ENCODE measurements around the gene ADGRG6.
A peak's percentile ranks its signal among the peaks of the same experiment; 100 is the strongest.
"Not testable (repeated sequence)": the region's sequence is repeated elsewhere in the genome, so short reads cannot be mapped to it uniquely, and the experiment has no call there.

Gene ADGRG6

GRCh38 chr6:142301651-142302391, at the start of gene ADGRG6:
ADGRG6 (plus strand) TSS chr6:142302007; CDS start chr6:142302330, 323 bp downstream.
- peak; percentile 47 for DNase-seq (ENCODE audit: low spot score)

DNA sequence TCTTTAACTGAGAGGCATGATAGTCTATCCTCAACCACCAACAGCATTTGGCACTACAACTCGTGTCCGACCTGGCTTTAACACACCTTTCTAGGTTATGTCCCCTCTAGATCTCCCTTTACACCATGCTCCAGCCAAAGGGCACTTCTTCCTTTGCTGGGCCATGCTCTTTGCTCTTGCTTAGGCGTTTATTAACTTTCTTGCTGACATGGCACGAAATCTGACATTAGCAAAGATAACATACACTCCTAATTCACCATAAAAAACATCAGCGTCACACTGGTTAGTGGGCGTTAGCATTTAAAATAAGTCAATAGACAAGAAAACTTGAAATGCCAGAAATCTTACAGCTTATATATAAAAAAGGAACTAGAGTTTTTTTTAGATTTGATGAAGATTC, 47.3 kb upstream of the ADGRG6 start:
- no peak for DNase-seq (ENCODE audit: low spot score)

- DNase-seq (ENCODE audit: low spot score) = no peak
Measured at GRCh38 chr6:142255785-142256184, 46.0 kb upstream of the ADGRG6 start.

DNA sequence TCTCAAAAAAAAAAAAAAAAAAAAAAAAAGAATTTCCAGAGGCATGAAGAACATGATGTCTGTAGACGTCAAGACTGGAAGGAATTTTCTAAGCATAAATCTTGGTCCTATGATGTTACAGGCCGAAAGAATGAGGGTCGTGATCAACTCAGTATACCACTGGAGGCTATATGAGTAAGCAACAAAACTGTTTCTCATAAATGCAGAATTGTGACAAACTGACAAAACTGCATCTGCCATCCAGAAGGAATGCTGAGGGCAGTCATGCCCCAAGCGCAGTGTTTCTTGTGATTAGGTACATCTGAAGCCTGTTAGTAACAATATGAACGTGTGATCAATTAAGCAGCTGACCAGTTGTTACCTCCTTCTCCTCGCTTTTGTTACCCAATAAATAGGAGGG, 43.5 kb upstream of the ADGRG6 start:
- DNase-seq (ENCODE audit: low spot score) = no peak

DNA sequence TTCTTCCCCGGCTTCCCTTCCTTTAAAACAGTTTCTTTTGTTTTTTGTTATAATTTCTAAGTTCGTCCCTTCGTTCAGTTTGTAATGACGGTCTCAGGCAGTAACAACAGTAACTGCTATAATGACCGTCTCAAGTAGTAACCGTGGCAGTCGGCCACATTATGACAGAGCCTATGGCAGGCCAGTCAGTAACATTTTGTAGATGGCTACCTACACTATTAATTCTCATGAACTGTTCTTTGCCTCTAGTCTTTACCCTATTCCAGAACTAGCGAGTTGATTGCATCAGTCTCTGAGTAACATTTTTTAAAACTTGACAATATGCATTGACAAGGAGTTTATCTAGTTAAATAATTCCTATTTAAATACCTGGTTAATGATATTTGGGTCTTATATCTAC, 43.0 kb upstream of the ADGRG6 start:
- no peak for DNase-seq (ENCODE audit: low spot score)

GRCh38 chr6:142260748-142261147, 41.1 kb upstream of the ADGRG6 start:
- DNase-seq (ENCODE audit: low spot score) = no peak

DNA sequence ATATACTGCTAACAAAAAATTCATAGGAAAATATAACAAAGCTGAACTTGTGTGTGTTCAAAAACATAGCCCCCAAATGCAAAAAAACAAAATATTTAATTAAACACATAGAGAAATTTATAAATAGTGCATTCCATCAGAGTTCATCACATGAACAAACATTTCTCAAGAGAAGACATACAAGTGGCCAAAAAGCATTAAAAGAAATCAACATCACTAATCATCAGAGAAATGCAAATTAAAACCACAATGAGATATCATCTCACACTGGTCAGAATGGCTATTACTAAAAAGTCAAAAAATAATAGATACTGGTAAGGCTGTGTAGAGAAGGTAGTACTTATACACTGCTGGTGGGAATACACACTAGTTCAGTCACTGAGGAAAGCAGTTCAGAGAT, 39.6 kb upstream of the ADGRG6 start:
- DNase-seq (ENCODE audit: low spot score) = no peak

GRCh38 chr6:142265476-142265875, 36.3 kb upstream of the ADGRG6 start:
- DNase-seq (ENCODE audit: low spot score) = no peak

DNA sequence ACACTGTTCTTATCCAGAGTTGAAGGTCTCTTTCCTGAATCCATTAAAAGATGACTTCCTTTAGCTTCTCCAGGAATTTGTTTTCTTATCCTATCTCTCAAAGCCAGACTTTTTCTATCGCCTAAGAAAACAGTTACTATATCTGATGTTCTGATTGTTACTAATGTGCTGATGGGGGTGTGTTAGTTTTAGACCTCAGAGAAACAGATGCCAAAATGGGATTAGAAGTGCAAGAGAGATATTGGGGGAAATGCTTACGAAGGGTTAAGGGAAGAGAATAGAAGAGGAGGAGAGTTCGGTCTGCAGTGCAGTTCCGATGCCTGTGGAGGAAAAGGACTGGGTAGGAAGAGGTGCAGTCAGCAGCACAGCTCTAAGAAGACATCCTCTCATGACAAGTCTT, 35.7 kb upstream of the ADGRG6 start:
- DNase-seq (ENCODE audit: low spot score) = no peak

GRCh38 chr6:142271476-142271875, 30.3 kb upstream of the ADGRG6 start:
- DNase-seq (ENCODE audit: low spot score) = no peak

GRCh38 chr6:142274656-142275055, 27.2 kb upstream of the ADGRG6 start:
- no peak for DNase-seq (ENCODE audit: low spot score)

DNA sequence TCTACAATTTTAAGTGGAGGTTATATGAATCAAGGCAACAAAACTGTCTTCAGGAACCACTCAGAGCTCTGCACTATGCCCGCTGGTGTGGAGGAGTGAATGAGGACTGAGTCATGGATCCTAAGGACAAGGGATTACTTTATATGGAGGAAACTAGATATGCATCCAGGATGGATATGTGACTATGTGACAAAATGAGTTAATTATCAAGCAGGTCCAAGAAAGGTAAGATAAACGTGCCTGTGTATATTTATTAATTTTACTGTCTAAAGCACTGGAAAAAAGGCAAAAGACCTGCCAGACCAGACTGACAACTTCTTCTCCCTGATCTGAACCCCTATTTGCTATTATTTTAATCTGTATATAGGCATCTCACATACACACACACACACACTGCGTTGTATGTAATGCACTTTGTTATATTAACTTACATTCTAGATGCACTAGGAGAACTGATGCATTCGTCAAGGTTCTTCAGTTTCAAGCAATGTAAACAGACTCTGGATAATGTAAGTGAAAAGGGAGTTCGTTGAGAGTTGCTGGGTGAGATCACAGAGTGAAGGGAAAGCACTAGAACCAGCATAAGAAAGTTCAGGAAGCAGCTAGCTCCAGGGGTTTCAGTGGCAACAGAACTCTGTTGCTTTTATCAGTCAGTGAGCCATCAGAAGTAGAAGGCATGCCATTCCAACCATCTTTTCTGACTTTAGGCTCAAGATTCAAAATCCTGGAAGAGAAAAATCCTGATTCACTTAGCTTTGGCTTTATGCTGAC, 26.4 kb upstream of the ADGRG6 start:
- no peak for DNase-seq (ENCODE audit: low spot score)

DNA sequence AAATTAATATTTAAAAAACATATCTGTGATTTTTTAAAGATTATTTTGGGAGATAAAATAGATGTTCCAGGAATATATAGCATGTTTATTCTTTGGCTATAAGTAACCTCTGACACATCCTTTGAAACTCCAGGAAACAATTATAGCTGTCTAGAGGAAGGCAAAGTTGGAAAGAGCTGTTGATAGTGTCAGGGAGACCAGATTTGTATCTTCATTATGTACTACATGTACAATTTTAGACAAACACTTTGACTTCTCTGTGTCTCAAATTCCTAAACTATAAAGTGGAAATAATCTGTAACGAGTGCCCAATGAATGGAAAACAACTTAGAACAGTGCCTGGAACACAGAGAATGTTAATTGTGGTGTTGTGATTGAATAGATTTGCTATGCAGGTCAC, 25.6 kb upstream of the ADGRG6 start:
- DNase-seq (ENCODE audit: low spot score) = no peak

DNA sequence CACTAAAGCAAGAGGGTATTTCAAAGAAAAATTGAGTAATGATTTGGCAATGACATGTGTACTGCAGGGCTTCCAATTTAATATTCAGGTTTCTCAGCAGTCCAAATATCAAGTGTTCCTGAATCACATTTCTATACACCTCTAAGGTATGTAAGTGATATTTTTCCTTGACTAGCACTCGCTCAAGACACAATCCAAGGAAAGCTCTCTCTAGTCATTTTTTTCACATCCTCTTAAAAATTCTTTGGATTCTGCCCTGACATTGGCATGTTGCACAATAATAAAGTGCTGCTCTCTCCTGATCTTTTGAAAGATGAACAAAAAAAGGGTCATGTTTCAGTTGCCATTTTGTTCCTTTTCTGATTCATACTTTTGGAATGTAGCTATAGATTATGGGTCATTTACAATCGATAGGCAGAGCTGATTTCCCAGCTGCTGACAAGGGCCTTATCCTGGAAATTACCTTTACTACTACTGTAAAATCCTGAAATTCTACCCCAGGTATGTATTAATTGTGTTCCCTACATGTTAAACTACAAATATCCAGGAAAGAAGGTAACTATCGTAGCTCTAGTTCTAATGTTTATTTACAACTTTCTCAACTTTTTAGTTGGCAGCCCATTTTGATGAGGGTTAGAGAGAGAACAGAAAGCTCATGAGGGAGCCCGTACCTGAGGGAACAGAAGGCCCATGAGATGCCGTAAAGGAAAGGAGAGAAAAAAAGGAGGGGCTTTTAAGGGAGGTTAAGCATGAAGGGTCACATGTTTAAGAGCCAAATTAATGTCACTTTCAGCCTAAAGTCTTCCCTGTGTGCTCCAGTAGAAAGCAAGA, 22.2 kb upstream of the ADGRG6 start:
- no peak for DNase-seq (ENCODE audit: low spot score)

DNA sequence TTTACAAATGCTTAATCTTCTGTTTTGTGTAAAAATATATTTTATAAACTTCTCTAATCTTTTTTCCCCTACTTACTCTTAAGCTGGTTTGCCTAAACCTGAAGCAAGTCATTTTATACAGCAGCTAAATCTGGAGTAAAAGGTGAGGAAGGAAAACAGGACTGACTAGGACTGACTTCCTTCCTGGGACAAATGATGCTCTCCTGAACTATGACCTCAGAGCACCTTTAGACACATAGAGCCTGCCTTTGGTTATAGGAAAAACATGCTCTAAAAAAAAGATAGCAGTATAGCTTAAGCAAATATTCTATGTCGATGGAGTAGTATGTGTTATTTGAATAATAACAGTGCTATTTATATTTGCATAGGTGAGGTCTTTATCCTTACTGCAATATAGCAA, 21.5 kb upstream of the ADGRG6 start:
- DNase-seq (ENCODE audit: low spot score) = no peak

- no peak for DNase-seq (ENCODE audit: low spot score)
Measured at GRCh38 chr6:142280927-142281326, 20.9 kb upstream of the ADGRG6 start.

DNA sequence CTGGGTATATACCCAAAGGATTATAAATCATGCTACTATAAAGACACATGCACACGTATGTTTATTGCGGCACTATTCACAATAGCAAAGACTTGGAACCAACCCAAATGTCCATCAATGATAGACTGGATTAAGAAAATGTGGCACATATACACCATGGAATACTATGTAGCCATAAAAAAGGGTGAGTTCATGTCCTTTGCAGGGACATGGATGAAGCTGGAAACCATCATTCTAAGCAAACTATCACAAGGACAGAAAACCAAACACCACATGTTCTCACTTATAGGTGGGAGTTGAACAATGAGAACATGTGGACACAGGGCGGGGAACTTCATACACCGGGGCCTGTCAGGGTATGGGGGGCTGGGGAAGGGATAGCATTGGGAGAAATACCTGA, 18.7 kb upstream of the ADGRG6 start:
- not testable (repeated sequence) for DNase-seq (ENCODE audit: low spot score)

DNA sequence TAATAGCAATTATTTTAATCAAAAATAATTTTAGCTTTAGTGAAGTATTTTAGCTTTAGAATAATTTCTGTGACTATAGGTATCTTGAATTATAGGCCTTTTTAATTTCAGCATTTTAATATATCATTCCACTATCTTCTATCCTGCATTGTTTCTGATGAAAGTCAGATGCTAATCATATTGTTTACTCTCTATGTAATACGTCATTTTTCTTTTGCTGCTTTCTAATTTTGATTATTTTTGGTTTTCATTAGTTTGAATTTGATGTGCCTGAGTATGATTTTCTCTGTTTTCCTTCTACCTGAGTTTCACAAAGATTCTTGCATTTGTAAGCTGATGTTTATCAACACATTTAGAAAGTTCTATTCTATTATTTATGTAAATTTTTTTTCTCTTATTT, 17.4 kb upstream of the ADGRG6 start:
- no peak for DNase-seq (ENCODE audit: low spot score)

DNA sequence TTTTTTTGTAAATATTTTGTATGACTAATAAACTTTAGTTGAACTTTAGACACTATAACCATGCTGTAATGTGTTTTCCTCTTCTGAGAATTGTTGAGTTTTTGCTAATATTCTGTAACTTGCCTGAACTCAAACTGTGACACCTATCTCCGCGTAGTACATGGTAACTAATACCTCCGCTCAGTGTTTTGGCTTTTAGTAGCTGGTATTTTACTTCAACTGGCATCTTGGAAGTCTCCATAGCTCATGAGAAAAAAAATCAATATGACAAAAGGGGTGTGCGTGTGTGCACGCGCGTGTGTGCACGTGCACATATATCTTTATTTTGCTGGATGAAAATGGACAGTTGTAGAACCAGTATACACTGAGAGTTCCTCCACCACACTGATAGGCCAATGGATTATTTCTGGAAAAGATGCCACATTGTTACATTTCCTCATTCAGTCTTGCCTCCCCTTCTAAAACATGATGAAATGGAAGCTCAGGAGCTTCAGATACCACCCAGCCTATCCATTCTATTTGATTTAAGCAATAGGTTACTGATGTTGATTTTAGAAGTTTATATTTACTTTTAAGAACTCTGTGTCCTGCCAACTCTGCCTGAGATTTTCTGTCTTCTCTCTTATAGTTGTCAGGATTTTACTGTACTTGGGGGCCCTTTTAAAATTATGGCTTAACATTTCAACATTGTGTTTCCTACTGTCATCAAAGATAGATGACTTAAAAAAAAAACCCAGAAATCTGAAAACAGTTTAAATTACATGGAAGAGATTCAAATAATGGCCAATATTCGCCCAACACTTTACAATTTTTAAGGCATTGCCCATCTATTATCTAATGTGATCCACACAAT, 16.3 kb upstream of the ADGRG6 start:
- DNase-seq (ENCODE audit: low spot score) = no peak

- no peak for DNase-seq (ENCODE audit: low spot score)
Measured at GRCh38 chr6:142286088-142286409, 15.8 kb upstream of the ADGRG6 start.

- no peak for DNase-seq (ENCODE audit: low spot score)
Measured at GRCh38 chr6:142289687-142290086, 12.1 kb upstream of the ADGRG6 start.

DNA sequence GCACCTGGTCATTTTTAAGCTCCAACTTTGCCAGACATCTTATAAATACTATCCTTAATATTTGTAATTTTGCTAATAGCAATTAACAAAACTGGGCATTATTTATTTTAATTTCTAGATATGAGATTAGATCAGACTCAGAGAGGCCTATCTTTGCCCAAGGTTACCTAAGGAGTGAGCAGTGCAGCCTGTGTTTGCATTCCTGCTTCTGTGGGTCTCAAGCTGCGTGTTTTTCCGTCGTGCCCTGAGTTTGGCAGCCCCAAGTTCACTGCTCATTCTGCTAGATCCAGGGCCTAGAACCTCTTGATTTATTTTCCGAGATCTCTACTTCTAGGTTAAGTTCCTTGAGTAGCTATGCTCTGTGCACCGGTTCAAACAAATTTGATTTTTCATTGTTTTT, 11.0 kb upstream of the ADGRG6 start:
- no peak for DNase-seq (ENCODE audit: low spot score)

Data from activated CD4-positive, alpha-beta T cell treated with anti-CD3 and anti-CD28 coated beads, Interleukin-2, Interleukin-4, amounts not matched to agents 100 ng/mL and 50 ng/mL, durations not matched to agents 16 hours and 8 hours (primary cell).